HEK293T (cell line): ENCODE data around the gene SLC28A1.

ENCODE experiments used
- CTCF ChIA-PET: fragments of 350-600 bp; formaldehyde crosslinking; extraction: SDS; loops from one replicate; lab custom pipeline; 2021; ENCODE audit warnings: antibody characterized with exemption, inconsistent platforms; lab: Yijun Ruan, JAX
- POLR2A ChIA-PET: fragments of 350-600 bp; formaldehyde crosslinking; extraction: SDS; loops from one replicate; lab custom pipeline; 2020; ENCODE audit warnings: antibody characterized with exemption, inconsistent platforms; lab: Yijun Ruan, JAX
- DNase-seq: peaks from one replicate; pipeline ENCODE4 v3.0.0; 2012; ENCODE audit warnings: mixed read lengths; ENCODE audit errors: extremely low spot score
- ARNT ChIP-seq: fragments of 450-650 bp; IDR thresholded peaks from 2 replicates; pipeline ENCODE4 v1.6.1; 2017; ENCODE audit warnings: mild to moderate bottlenecking
- BHLHE40 ChIP-seq: fragments of 450-650 bp; IDR thresholded peaks from 2 replicates; pipeline ENCODE4 v1.6.1; 2016; ENCODE audit warnings: mild to moderate bottlenecking, moderate library complexity, borderline replicate concordance
- CTBP1 ChIP-seq: fragments of 450-650 bp; IDR thresholded peaks from 2 replicates; pipeline ENCODE4 v1.6.1; 2016; ENCODE audit warnings: borderline replicate concordance
- ELF4 ChIP-seq: fragments of 450-650 bp; IDR thresholded peaks from 2 replicates; pipeline ENCODE4 v1.6.1; 2017; ENCODE audit warnings: antibody characterized with exemption
- FOXA1 ChIP-seq: fragments of 450-650 bp; IDR thresholded peaks from 2 replicates; pipeline ENCODE4 v1.6.1; 2016; ENCODE audit warnings: mild to moderate bottlenecking
- FOXK2 ChIP-seq: fragments of 450-650 bp; IDR thresholded peaks from 2 replicates; pipeline ENCODE4 v1.6.1; 2016; ENCODE audit warnings: mild to moderate bottlenecking
- FOXM1 ChIP-seq: fragments of 450-650 bp; IDR thresholded peaks from 2 replicates; pipeline ENCODE4 v1.6.1; 2017; ENCODE audit warnings: mild to moderate bottlenecking, borderline replicate concordance
- HDGF ChIP-seq: fragments of 450-650 bp; IDR thresholded peaks from 2 replicates; pipeline ENCODE4 v1.6.1; 2017; ENCODE audit warnings: antibody characterized with exemption, borderline replicate concordance
- L3MBTL2 ChIP-seq: fragments of 450-650 bp; conservative IDR thresholded peaks from 2 replicates; pipeline ENCODE4 v1.6.1; 2016; ENCODE audit warnings: mild to moderate bottlenecking
- LEF1 ChIP-seq: fragments of 450-650 bp; IDR thresholded peaks from 2 replicates; pipeline ENCODE4 v1.6.1; 2017; ENCODE audit warnings: mild to moderate bottlenecking, borderline replicate concordance
- NFRKB ChIP-seq: fragments of 450-650 bp; IDR thresholded peaks from 2 replicates; pipeline ENCODE4 v1.6.1; 2016; ENCODE audit warnings: mild to moderate bottlenecking, moderate library complexity
- PKNOX1 ChIP-seq: fragments of 450-650 bp; IDR thresholded peaks from 2 replicates; pipeline ENCODE4 v1.6.1; 2016
- SP1 ChIP-seq: fragments of 450-650 bp; IDR thresholded peaks from 2 replicates; pipeline ENCODE4 v1.6.1; 2017
- SUZ12 ChIP-seq: fragments of 450-650 bp; IDR thresholded peaks from 2 replicates; pipeline ENCODE4 v1.6.1; 2016; ENCODE audit warnings: mild to moderate bottlenecking
- TARDBP ChIP-seq: fragments of 450-650 bp; IDR thresholded peaks from 2 replicates; pipeline ENCODE4 v1.6.1; 2016
- ZNF384 ChIP-seq: fragments of 450-650 bp; IDR thresholded peaks from 2 replicates; pipeline ENCODE4 v1.6.1; 2016

Gene SLC28A1

GRCh38 chr15:84980196-84981053, 96.0 kb downstream of the SLC28A1 start:
- POLR2A ChIA-PET: interaction anchor here (0.7 to 2.7 kb wide), 10 partner anchors 9 to 925 kb away, joined by 3 to 7 read pairs (median 5); no protein-coding TSS in a partner anchor
- peak; percentile 86 for DNase-seq
- CTCF ChIA-PET: interaction anchor here (0.7 to 1.2 kb wide), 6 partner anchors 9 to 198 kb away, joined by 3 read pairs; no protein-coding TSS in a partner anchor
- peak; percentile 78 for TF ChIP-seq L3MBTL2
- peak; percentile 51; the same call in 1 of the 2 replicates for TF ChIP-seq CTBP1
- no peak for TF ChIP-seq ELF4
- no peak for TF ChIP-seq BHLHE40
- no peak for TF ChIP-seq ARNT
- peak; percentile 90 for TF ChIP-seq PKNOX1
- 0 out of 2 replicates have a peak, but pooled peaks have one; percentile 7 for TF ChIP-seq LEF1
- no peak for TF ChIP-seq HDGF
- peak; percentile 87 for TF ChIP-seq FOXM1

GRCh38 chr15:84981054-84981710, 96.7 kb downstream of the SLC28A1 start:
- ChIA-PET POLR2A (interaction anchor here (0.7 to 2.7 kb wide), 9 partner anchors 8 to 926 kb away, joined by 3 to 7 read pairs (median 5); no protein-coding TSS in a partner anchor), CTCF (interaction anchor here (0.7 to 1.2 kb wide), 5 partner anchors 8 to 198 kb away, joined by 3 read pairs; no protein-coding TSS in a partner anchor)
- peak; percentile 99 for DNase-seq
- TF ChIP-seq FOXK2 (no peak), L3MBTL2 (no peak), BHLHE40 (no peak), PKNOX1 (no peak), LEF1 (0 out of 2 replicates have a peak, but pooled peaks have one; percentile 15), FOXA1 (no peak), SUZ12 (no peak), FOXM1 (peak; percentile 92), ELF4 (no peak), TARDBP (no peak), NFRKB (no peak), ARNT (peak; percentile 62; the same call in 1 of the 2 replicates), HDGF (no peak), SP1 (no peak), CTBP1 (peak; percentile 95), ZNF384 (no peak)

GRCh38 chr15:84981711-84982300, 97.3 kb downstream of the SLC28A1 start, which contains the start of gene PDE8A:
TSS of gene PDE8A (plus strand) at chr15:84981856. CDS start at chr15:84982163, 307 bp downstream.
- no peak for TF ChIP-seq HDGF
- TF ChIP-seq LEF1: no peak
- TF ChIP-seq CTBP1: no peak
- TF ChIP-seq SUZ12: no peak
- TF ChIP-seq BHLHE40: no peak
- no peak for TF ChIP-seq TARDBP
- 0 out of 2 replicates have a peak, but pooled peaks have one; percentile 11 for TF ChIP-seq FOXM1
- TF ChIP-seq L3MBTL2: no peak
- ChIA-PET CTCF (interaction anchor here (0.6 kb wide), 1 partner anchor 10 kb away, joined by 3 read pairs; no protein-coding TSS in a partner anchor), POLR2A (interaction anchor here (1.4 to 2.7 kb wide), 2 partner anchors 11 to 26 kb away, joined by 5 to 7 read pairs; no protein-coding TSS in a partner anchor)
- peak; percentile 49 for DNase-seq

- CTCF ChIA-PET: interaction anchor here (0.6 kb wide), 2 partner anchors 10 to 145 kb away, joined by 3 read pairs; no protein-coding TSS in a partner anchor
- no peak for TF ChIP-seq FOXM1
- peak; percentile 56; the same call in 1 of the 2 replicates for TF ChIP-seq L3MBTL2
- no peak for DNase-seq
- POLR2A ChIA-PET: no interaction called here
Measured at GRCh38 chr15:84982301-84982920, 97.9 kb downstream of the SLC28A1 start.

- ChIA-PET CTCF (interaction anchor here (0.6 to 1.0 kb wide), 2 partner anchors 22 to 146 kb away, joined by 3 read pairs; no protein-coding TSS in a partner anchor), POLR2A (interaction anchor here (1.1 kb wide), 1 partner anchor 11 kb away, joined by 5 read pairs; no protein-coding TSS in a partner anchor)
- DNase-seq: no peak
- no peak for TF ChIP-seq FOXA1
Measured at GRCh38 chr15:84983294-84983693, 98.8 kb downstream of the SLC28A1 start.
